Naive thymus-derived CD4-positive, alpha-beta T cell (primary cell): Measurements from ENCODE around the gene FARP1. TPM values are rescaled to one million over a fixed set of nuclear protein-coding genes. Genes with fewer than 3 reads are reported as not detected.
"Not testable (repeated sequence)": the region's sequence is repeated elsewhere in the genome, so short reads cannot be mapped to it uniquely, and the experiment has no call there.

Experiments
- ATAC-seq: fragments of 150-1000 bp; cut with Tn5 transposase; 2 replicates; pipeline ENCODE4 v1.10.0; 2021; ENCODE audit warnings: mild to moderate bottlenecking, moderate library complexity
- CTCF ChIA-PET: fragments of 350-600 bp; sonication (Branson Sonifier 250); formaldehyde crosslinking; loops from one replicate; lab custom pipeline; 2021; ENCODE audit warnings: antibody characterized with exemption; lab: Charles Lee
- POLR2A ChIA-PET: fragments of 350-600 bp; sonication (Branson Sonifier 250); formaldehyde crosslinking; loops from one replicate; lab custom pipeline; 2021; ENCODE audit warnings: antibody characterized with exemption, inconsistent platforms; lab: Charles Lee
- DNase-seq, 9 donors: peaks; one replicate each; pipeline versions ENCODE4 v3.0.0 to v3.0.0-alpha.2; 2020 to 2022; ENCODE audit warnings: mixed read lengths in 1 of 9
- H3K27ac ChIP-seq: one replicate; pipeline ENCODE4 v1.7.0; 2013; ENCODE audit warnings: mild to moderate bottlenecking, low read depth, low read length, moderate library complexity
- H3K27me3 ChIP-seq, 2 donors: one replicate each; pipeline ENCODE4 v1.7.0; 2013; ENCODE audit warnings: low read length in 2 of 2, mild to moderate bottlenecking in 2 of 2, moderate library complexity in 2 of 2; ENCODE audit not compliant: control insufficient read depth in 2 of 2, insufficient read depth in 2 of 2
- H3K36me3 ChIP-seq, 3 experiments: 1 replicate in 2 of 3; 2 replicates in 1 of 3; pipeline ENCODE4 v1.7.0; 2013; ENCODE audit warnings: low read length in 3 of 3, mild to moderate bottlenecking in 3 of 3, moderate library complexity in 1 of 3; ENCODE audit not compliant: insufficient read depth in 3 of 3, control insufficient read depth in 2 of 3
- H3K4me1 ChIP-seq, 2 donors: one replicate each; pipeline ENCODE4 v1.7.0; 2013; ENCODE audit warnings: low read length in 2 of 2, mild to moderate bottlenecking in 2 of 2, moderate library complexity in 1 of 2; ENCODE audit not compliant: control insufficient read depth in 2 of 2, insufficient read depth in 2 of 2
- H3K4me3 ChIP-seq: 2 replicates; pipeline ENCODE4 v1.7.0; 2013; ENCODE audit warnings: mild to moderate bottlenecking, low read length
- H3K9me3 ChIP-seq, 3 experiments: 1 replicate in 2 of 3; 2 replicates in 1 of 3; pipeline ENCODE4 v1.7.0; 2013; ENCODE audit warnings: low read length in 3 of 3; ENCODE audit not compliant: control insufficient read depth in 2 of 3
- H3K27ac Mint-ChIP-seq, 9 donors: one replicate each; pipeline ENCODE4 v1.8.0; 2020 to 2022; ENCODE audit warnings: mixed read lengths in 9 of 9, mild to moderate bottlenecking in 8 of 9, moderate library complexity in 5 of 9, inconsistent platforms in 2 of 9
- H3K27me3 Mint-ChIP-seq, 5 donors: one replicate each; pipeline ENCODE4 v1.8.0; 2021 to 2022; ENCODE audit warnings: mixed read lengths in 5 of 5, mild to moderate bottlenecking in 1 of 5
- H3K36me3 Mint-ChIP-seq, 5 donors: one replicate each; pipeline ENCODE4 v1.8.0; 2020 to 2022; ENCODE audit warnings: mixed read lengths in 5 of 5, mild to moderate bottlenecking in 3 of 5, inconsistent platforms in 1 of 5
- H3K4me1 Mint-ChIP-seq, 7 donors: one replicate each; pipeline ENCODE4 v1.8.0; 2020 to 2022; ENCODE audit warnings: mixed read lengths in 7 of 7, mild to moderate bottlenecking in 3 of 7, inconsistent platforms in 1 of 7
- H3K4me3 Mint-ChIP-seq, 10 donors: one replicate each; pipeline ENCODE4 v1.8.0; 2020 to 2022; ENCODE audit warnings: mild to moderate bottlenecking in 10 of 10, mixed read lengths in 10 of 10, moderate library complexity in 6 of 10, inconsistent platforms in 2 of 10
- H3K9me3 Mint-ChIP-seq, 11 donors: one replicate each; pipeline ENCODE4 v1.8.0; 2020 to 2022; ENCODE audit warnings: mixed read lengths in 11 of 11, mild to moderate bottlenecking in 4 of 11, inconsistent platforms in 1 of 11, moderate library complexity in 1 of 11
- intact Hi-C, 2 donors: fragments of 100-400 bp; cut with micrococcal nuclease; formaldehyde crosslinking; loops; one replicate each; pipeline ENCODE4 v1.15.1; 2023
- polyA plus RNA-seq, 2 donors: library from polyadenylated mRNA; unstranded; fragments of 300-500 nt; fragmentation: Illumina TruSeq; gene quantifications; one replicate each; pipeline ENCODE4 v1.2.3, GENCODE V29; 2021
- total RNA-seq, 6 experiments: library from RNA in 5 of 6; stranded (reverse) in 5 of 6; gene quantifications; 1 replicate in 5 of 6; 2 replicates in 1 of 6; pipeline ENCODE4 v1.2.3 and lab custom pipeline; 2021 to 2026

FARP1 gene
- total and polyA plus RNA-seq, 7 experiments from 2014 or later = 0.19 to 1.1 (median 0.60) TPM

DNA sequence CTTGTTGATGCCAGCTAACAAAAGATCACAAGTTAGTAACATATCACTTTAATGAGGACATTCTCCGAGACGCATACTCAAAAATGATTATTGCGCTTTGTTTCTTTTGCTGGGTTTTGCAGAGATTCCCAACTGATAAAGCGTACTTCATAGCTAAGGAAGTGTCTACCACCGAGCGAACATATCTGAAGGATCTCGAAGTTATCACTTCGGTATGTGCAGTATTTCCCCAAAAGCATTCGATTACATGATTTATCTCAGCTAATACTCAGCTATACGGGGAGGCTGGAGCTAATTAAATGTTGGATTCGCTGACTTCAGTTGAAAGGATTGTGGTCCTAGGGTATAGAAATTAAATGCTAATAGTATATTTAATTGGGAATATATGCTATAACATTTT lies 267.7 kb downstream of the FARP1 start:
- H3K9me3 ChIP-seq = no peaks in the 10 kb centered on the region
- DNase-seq = no peak
- Mint-ChIP-seq H3K4me3 (peak overlapping the region in 4 of 10 donors; percentile 21 to 86 (median 82)), H3K27ac (peak overlapping the region in 1 of 9 donors; percentile 54), H3K36me3 (no peaks in the 10 kb centered on the region), H3K9me3 (no peaks in the 10 kb centered on the region), H3K4me1 (peaks cover 7 to 32% (median 22%) of the 10 kb centered on the region in 7 donors), H3K27me3 (peaks cover 0 to 10% (median 0%) of the 10 kb centered on the region in 5 donors)
- no peaks in the 10 kb centered on the region for H3K36me3 ChIP-seq
- H3K4me1 ChIP-seq = peaks cover 0 to 9% of the 10 kb centered on the region in 2 donors
- intact Hi-C loops = loop anchor here in 1 of 2 donors (10.0 kb wide), 1 partner anchor 556 kb away; no protein-coding TSS in a partner anchor
- CTCF ChIA-PET = no interaction called here
- H3K27me3 ChIP-seq = peaks cover 0 to 5% of the 10 kb centered on the region in 2 donors
- POLR2A ChIA-PET = no interaction called here
- ATAC-seq = no peak
- H3K4me3 ChIP-seq = no peak overlapping the region
- no peak overlapping the region for H3K27ac ChIP-seq

DNA sequence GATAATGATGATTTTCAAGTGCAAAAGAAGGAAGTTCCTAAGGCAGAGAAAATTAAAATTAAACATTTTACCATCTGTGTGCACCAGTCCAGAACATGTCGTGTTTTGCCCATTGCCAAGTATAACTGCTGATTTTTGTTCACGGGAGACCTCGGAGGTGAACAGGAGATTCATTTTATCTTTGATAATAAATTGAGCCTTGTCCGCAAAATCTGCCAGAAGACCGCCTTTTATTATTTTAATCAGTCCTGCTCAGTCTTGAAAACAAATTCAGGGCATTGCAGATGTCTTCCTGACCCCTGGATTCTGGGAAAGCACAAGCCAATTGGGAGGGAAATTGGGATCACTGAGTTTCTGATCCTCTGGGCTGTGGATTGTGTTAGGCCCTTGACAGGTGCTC lies 268.1 kb downstream of the FARP1 start:
- Histone ChIP-seq H3K9me3 (no peaks in the 10 kb centered on the region), H3K27me3 (peaks cover 0 to 5% of the 10 kb centered on the region in 2 donors), H3K4me3 (no peak overlapping the region), H3K27ac (no peak overlapping the region), H3K36me3 (no peaks in the 10 kb centered on the region), H3K4me1 (peaks cover 0 to 9% of the 10 kb centered on the region in 2 donors)
- Mint-ChIP-seq H3K4me3 (peak overlapping the region in 9 of 10 donors; percentile 21 to 92 (median 82)), H3K4me1 (peaks cover 7 to 32% (median 22%) of the 10 kb centered on the region in 7 donors), H3K27me3 (peaks cover 0 to 10% (median 0%) of the 10 kb centered on the region in 5 donors), H3K9me3 (no peaks in the 10 kb centered on the region), H3K36me3 (no peaks in the 10 kb centered on the region), H3K27ac (peak overlapping the region in 1 of 9 donors; percentile 54)
- ATAC-seq = no peak
- intact Hi-C loops = loop anchor here in 1 of 2 donors (10.0 kb wide), 1 partner anchor 556 kb away; no protein-coding TSS in a partner anchor
- CTCF ChIA-PET = no interaction called here
- POLR2A ChIA-PET = no interaction called here
- no peak for DNase-seq

DNA sequence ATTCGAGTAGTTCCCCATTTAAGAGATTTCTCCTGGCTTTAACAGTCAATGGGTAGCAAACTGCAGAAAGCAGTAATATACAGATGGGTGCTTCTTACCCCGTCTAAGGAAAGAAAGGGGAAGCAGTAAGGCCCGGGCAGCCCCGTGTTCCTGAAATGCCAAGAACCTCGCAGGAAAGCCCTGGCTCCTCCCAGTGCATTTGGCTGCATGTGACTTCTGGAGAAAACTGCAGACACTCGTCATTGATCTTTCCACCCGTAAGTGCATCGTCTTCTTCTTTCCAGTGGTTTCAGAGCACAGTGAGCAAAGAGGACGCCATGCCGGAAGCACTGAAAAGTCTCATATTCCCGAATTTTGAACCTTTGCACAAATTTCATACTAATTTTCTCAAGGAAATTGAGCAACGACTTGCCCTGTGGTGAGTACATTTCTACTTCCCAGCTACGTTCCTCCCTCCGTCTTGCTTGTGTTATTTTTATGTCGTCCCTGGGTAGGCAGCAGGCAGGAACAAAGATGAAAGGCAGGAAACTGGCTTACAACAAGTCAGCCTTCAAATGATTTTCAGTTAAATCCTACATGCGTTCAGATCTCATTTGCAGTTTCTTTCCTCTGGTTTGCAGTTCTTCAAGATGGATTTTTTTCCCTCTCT lies 268.8 kb downstream of the FARP1 start:
- Histone ChIP-seq H3K4me3 (peak overlapping the region; percentile 49), H3K36me3 (no peaks in the 10 kb centered on the region), H3K27me3 (peaks cover 0 to 5% of the 10 kb centered on the region in 2 donors), H3K4me1 (peaks cover 0 to 9% of the 10 kb centered on the region in 2 donors), H3K27ac (no peak overlapping the region), H3K9me3 (no peaks in the 10 kb centered on the region)
- H3K4me1 Mint-ChIP-seq = peaks cover 7 to 32% (median 22%) of the 10 kb centered on the region in 7 donors
- H3K27ac Mint-ChIP-seq = peak overlapping the region in 8 of 9 donors; percentile 1 to 70 (median 28)
- ChIA-PET POLR2A (no interaction called here), CTCF (no interaction called here)
- peak overlapping the region; percentile 62 to 92 (median 82) for H3K4me3 Mint-ChIP-seq
- peaks cover 0 to 10% (median under 1%) of the 10 kb centered on the region in 5 donors for H3K27me3 Mint-ChIP-seq
- H3K9me3 Mint-ChIP-seq = peaks cover 0 to under 1% (median 0%) of the 10 kb centered on the region in 11 donors
- H3K36me3 Mint-ChIP-seq = peaks cover 0 to under 1% (median 0%) of the 10 kb centered on the region in 5 donors
- DNase-seq (peak in 6 of 9 donors; percentile 16 to 35 (median 28)), ATAC-seq (peak; percentile 48)
- intact Hi-C loops = loop anchor here in 1 of 2 donors (10.0 kb wide), 1 partner anchor 557 kb away; no protein-coding TSS in a partner anchor

DNA sequence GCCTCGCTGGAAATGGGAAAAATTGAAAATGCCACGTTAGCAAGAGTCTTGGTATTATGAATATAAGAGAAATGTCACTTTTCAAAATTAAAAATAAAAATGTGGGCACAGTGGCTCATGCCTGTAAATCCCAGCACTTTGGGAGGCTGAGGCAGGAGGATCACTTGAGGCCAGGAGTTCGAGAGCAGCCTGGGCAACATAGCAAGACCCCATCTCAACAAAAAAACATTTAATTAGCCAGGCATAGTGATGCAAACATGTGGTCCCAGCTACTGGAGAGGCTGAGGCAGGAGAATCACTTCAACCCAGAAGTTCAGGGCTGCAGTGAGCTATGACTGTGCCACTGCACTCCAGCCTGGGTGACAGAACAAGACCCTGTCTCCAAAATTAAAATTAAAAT lies 270.4 kb downstream of the FARP1 start:
- H3K4me3 ChIP-seq, H3K27me3 Mint-ChIP-seq, H3K9me3 Mint-ChIP-seq, H3K36me3 Mint-ChIP-seq, POLR2A ChIA-PET, H3K27ac Mint-ChIP-seq, H3K27me3 ChIP-seq, DNase-seq, H3K4me3 Mint-ChIP-seq, H3K4me1 ChIP-seq, CTCF ChIA-PET, H3K9me3 ChIP-seq, H3K27ac ChIP-seq, ATAC-seq, H3K36me3 ChIP-seq: not testable (repeated sequence)
- H3K4me1 Mint-ChIP-seq = peaks cover 7 to 32% (median 22%) of the 10 kb centered on the region in 7 donors
- intact Hi-C loops = loop anchor here in 1 of 2 donors (10.0 kb wide), 1 partner anchor 558 kb away; no protein-coding TSS in a partner anchor

DNA sequence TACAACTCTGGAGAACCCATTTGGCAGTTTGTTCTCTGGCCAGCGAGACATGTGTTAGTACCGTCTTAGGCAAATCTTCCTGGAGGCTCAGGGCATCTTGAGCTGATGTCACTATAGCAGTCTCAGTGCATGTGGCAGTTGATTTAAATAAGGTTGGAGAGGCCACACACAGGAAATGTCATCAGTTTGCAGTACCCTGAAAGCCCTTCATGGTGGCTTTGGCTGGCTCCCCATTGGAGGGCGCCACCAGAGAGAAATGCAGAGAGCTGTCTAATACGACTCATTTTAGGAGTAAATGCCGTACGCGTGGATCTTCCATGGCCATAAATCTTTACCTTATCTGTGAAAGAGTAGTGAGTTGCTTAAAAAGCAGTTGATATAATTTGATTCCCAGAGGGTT lies 270.9 kb downstream of the FARP1 start:
- H3K4me1 ChIP-seq = peaks cover 0 to 9% of the 10 kb centered on the region in 2 donors
- DNase-seq (no peak), ATAC-seq (no peak)
- H3K4me3 Mint-ChIP-seq = peak overlapping the region in 1 of 10 donors; percentile 44
- peaks cover 0 to 5% of the 10 kb centered on the region in 2 donors for H3K27me3 ChIP-seq
- no peaks in the 10 kb centered on the region for H3K9me3 ChIP-seq
- POLR2A ChIA-PET = no interaction called here
- no peaks in the 10 kb centered on the region for H3K36me3 ChIP-seq
- peaks cover 0 to 8% (median 4%) of the 10 kb centered on the region in 11 donors for H3K9me3 Mint-ChIP-seq
- intact Hi-C loops = loop anchor here in 1 of 2 donors (10.0 kb wide), 1 partner anchor 559 kb away; no protein-coding TSS in a partner anchor
- no peak overlapping the region for H3K27ac Mint-ChIP-seq
- peaks cover 0 to 10% (median 0%) of the 10 kb centered on the region in 5 donors for H3K27me3 Mint-ChIP-seq
- H3K27ac ChIP-seq = no peak overlapping the region
- H3K4me3 ChIP-seq = no peak overlapping the region
- peaks cover 7 to 32% (median 22%) of the 10 kb centered on the region in 7 donors for H3K4me1 Mint-ChIP-seq
- peaks cover 0 to 9% (median 0%) of the 10 kb centered on the region in 5 donors for H3K36me3 Mint-ChIP-seq
- CTCF ChIA-PET = no interaction called here

DNA sequence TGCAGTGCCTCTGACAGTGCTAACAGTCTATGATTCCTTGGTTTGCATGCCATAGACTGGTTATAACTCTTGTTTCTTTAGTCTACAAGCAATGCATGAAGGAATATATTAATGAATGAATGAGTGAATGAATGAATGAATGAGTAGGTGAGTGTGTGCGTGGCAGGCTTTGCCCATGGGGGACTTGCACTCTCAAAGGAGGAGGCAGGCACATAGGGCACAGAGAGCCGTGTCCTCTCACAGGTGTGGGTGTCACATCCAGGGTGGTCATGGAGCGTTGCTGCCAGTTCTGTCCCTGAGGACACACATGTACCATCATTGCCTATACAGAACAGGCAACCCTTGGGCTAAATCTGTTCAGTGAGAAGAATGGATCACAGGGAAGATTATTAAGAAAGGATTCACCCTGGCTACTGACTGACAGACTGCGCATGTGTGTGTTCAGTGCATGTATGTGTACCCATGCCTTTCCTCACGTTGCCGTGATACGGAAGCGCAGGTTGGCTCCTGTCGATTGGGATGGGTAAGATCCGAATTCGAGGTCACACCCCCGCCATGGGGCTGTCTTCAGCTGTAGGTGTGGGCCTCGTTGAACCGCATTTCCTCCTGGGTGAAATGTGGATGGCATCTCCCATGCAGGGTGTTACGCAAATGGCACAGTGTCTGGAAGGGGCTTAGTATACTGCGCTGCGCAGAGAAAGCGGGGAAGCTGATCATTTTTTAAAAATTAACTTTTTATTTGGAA lies 272.6 kb downstream of the FARP1 start:
- peaks cover 0 to 7% (median 0%) of the 10 kb centered on the region in 5 donors for H3K27me3 Mint-ChIP-seq
- peaks cover 0 to 9% (median 0%) of the 10 kb centered on the region in 5 donors for H3K36me3 Mint-ChIP-seq
- peaks cover 0 to 8% (median 4%) of the 10 kb centered on the region in 11 donors for H3K9me3 Mint-ChIP-seq
- Histone ChIP-seq H3K36me3 (no peaks in the 10 kb centered on the region), H3K9me3 (no peaks in the 10 kb centered on the region), H3K4me3 (no peak overlapping the region), H3K27ac (no peak overlapping the region), H3K27me3 (peaks cover 0 to 5% of the 10 kb centered on the region in 2 donors), H3K4me1 (peaks cover 0 to 9% of the 10 kb centered on the region in 2 donors)
- CTCF ChIA-PET = no interaction called here
- DNase-seq (no peak), ATAC-seq (no peak)
- POLR2A ChIA-PET = no interaction called here
- intact Hi-C loops = loop anchor here in 1 of 2 donors (10.0 kb wide), 1 partner anchor 561 kb away; no protein-coding TSS in a partner anchor
- H3K4me1 Mint-ChIP-seq = peaks cover 7 to 32% (median 22%) of the 10 kb centered on the region in 7 donors
- H3K27ac Mint-ChIP-seq = no peak overlapping the region
- no peak overlapping the region for H3K4me3 Mint-ChIP-seq
